ENCODE results near the gene LEMD2.
"Not testable (repeated sequence)": the region's sequence is repeated elsewhere in the genome, so short reads cannot be mapped to it uniquely, and the experiment has no call there.

Gene LEMD2

GRCh38 chr6:33834401-33835392 is 45.8 kb upstream of the LEMD2 start:
- no peaks in the 10 kb centered on the region for H3K36me3 ChIP-seq (ENCODE audit: insufficient read depth, low read length)
- H3K79me2 ChIP-seq (ENCODE audit: insufficient read depth, low read length) = no peaks in the 10 kb centered on the region
- no peak overlapping the region for H3K4me2 ChIP-seq (ENCODE audit: low read length)
- H3K9ac ChIP-seq (ENCODE audit: low read length) = no peak overlapping the region
- H3K4me3 ChIP-seq (ENCODE audit: low read depth, low read length, poor library complexity, severe bottlenecking) = no peak overlapping the region
- H3K9me2 ChIP-seq (ENCODE audit: low read depth, low read length) = no peaks in the 10 kb centered on the region
- H3K9me3 ChIP-seq (ENCODE audit: low read length) = no peaks in the 10 kb centered on the region
- no peaks in the 10 kb centered on the region for H3K4me1 ChIP-seq (ENCODE audit: insufficient read depth, low read length, severe bottlenecking)
- no peaks in the 10 kb centered on the region for H4K20me1 ChIP-seq (ENCODE audit: insufficient read depth, low read length)
- TF ChIP-seq, protein P1, sequence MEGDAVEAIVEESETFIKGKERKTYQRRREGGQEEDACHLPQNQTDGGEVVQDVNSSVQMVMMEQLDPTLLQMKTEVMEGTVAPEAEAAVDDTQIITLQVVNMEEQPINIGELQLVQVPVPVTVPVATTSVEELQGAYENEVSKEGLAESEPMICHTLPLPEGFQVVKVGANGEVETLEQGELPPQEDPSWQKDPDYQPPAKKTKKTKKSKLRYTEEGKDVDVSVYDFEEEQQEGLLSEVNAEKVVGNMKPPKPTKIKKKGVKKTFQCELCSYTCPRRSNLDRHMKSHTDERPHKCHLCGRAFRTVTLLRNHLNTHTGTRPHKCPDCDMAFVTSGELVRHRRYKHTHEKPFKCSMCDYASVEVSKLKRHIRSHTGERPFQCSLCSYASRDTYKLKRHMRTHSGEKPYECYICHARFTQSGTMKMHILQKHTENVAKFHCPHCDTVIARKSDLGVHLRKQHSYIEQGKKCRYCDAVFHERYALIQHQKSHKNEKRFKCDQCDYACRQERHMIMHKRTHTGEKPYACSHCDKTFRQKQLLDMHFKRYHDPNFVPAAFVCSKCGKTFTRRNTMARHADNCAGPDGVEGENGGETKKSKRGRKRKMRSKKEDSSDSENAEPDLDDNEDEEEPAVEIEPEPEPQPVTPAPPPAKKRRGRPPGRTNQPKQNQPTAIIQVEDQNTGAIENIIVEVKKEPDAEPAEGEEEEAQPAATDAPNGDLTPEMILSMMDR (IDR thresholded peaks at IDR 0.05; ENCODE audit: low read length) = no peak
- TF ChIP-seq EZH2 (IDR thresholded peaks at IDR 0.05; ENCODE audit: borderline replicate concordance, low read length) = no peak
- no peaks in the 10 kb centered on the region for H3F3A ChIP-seq (ENCODE audit: insufficient read depth, low read length)
- H2AFZ ChIP-seq (ENCODE audit: low read length) = no peak overlapping the region
- 0 out of 2 replicates have a peak, but pooled peaks cover 9% of the 10 kb centered on the region for H3K27me3 ChIP-seq (ENCODE audit: insufficient read depth, low read length)
- no peak overlapping the region for H3K27ac ChIP-seq (ENCODE audit: low read depth, low read length, poor library complexity, severe bottlenecking)

DNA sequence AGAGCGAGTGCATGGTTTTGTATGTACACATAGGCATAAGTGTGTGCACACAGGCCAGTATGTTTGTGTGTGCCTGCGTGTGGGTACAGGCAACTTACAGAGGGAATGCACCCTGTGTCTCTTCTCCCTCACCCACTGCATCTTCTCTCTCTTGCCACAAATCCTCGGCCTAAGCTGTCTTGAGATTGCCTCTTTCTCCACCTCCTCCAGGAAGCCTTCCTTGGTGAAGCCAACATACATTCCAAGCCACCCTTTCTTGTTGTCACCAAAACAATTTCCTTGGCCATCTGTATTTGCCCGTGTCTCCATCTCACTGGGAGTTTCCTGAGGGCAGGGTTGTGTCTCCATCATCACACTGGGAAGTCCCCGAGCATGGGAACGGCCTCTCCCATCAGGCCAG is 44.7 kb upstream of the LEMD2 start:
- H3K4me3 ChIP-seq (ENCODE audit: low read depth, low read length, poor library complexity, severe bottlenecking) = no peak overlapping the region
- TF ChIP-seq EZH2 (IDR thresholded peaks at IDR 0.05; ENCODE audit: borderline replicate concordance, low read length) = no peak
- TF ChIP-seq, protein P1 (IDR thresholded peaks at IDR 0.05; ENCODE audit: low read length) = no peak
- no peak overlapping the region for H3K27ac ChIP-seq (ENCODE audit: low read depth, low read length, poor library complexity, severe bottlenecking)

DNA sequence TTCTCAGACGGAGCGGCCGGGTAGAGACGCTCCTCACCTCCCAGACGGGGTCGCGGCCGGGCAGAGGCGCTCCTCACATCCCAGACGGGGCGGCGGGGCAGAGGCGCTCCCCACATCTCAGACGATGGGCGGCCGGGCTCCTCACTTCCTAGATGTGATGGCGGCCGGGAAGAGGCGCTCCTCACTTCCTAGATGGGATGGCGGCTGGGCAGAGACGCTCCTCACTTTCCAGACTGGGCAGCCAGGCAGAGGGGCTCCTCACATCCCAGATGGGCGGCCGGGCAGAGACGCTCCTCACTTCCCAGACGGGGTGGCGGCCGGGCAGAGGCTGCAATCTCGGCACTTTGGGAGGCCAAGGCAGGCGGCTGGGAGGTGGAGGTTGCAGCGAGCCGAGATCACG is 43.9 kb upstream of the LEMD2 start:
- H3K4me1 ChIP-seq (ENCODE audit: insufficient read depth, low read length, severe bottlenecking); H3K79me2 ChIP-seq (ENCODE audit: insufficient read depth, low read length); H2AFZ ChIP-seq (ENCODE audit: low read length); H3K4me3 ChIP-seq (ENCODE audit: low read depth, low read length, poor library complexity, severe bottlenecking); H3K27ac ChIP-seq (ENCODE audit: low read depth, low read length, poor library complexity, severe bottlenecking); H3K9me2 ChIP-seq (ENCODE audit: low read depth, low read length); H3K27me3 ChIP-seq (ENCODE audit: insufficient read depth, low read length); H3K4me2 ChIP-seq (ENCODE audit: low read length); H4K20me1 ChIP-seq (ENCODE audit: insufficient read depth, low read length); H3F3A ChIP-seq (ENCODE audit: insufficient read depth, low read length); H3K36me3 ChIP-seq (ENCODE audit: insufficient read depth, low read length); H3K9me3 ChIP-seq (ENCODE audit: low read length); H3K9ac ChIP-seq (ENCODE audit: low read length): not testable (repeated sequence)

More for the DNA sequence above, 44.7 kb upstream of the LEMD2 start:
- 0 out of 2 replicates have a peak, but pooled peaks cover 9% of the 10 kb centered on the region for H3K27me3 ChIP-seq (ENCODE audit: insufficient read depth, low read length)
- H3F3A ChIP-seq (ENCODE audit: insufficient read depth, low read length) = no peaks in the 10 kb centered on the region
- no peaks in the 10 kb centered on the region for H3K9me3 ChIP-seq (ENCODE audit: low read length)
- H4K20me1 ChIP-seq (ENCODE audit: insufficient read depth, low read length) = no peaks in the 10 kb centered on the region
- no peak overlapping the region for H3K4me2 ChIP-seq (ENCODE audit: low read length)
- no peak overlapping the region for H3K9ac ChIP-seq (ENCODE audit: low read length)
- H3K79me2 ChIP-seq (ENCODE audit: insufficient read depth, low read length) = no peaks in the 10 kb centered on the region
- H3K9me2 ChIP-seq (ENCODE audit: low read depth, low read length) = no peaks in the 10 kb centered on the region
- no peaks in the 10 kb centered on the region for H3K4me1 ChIP-seq (ENCODE audit: insufficient read depth, low read length, severe bottlenecking)
- no peaks in the 10 kb centered on the region for H3K36me3 ChIP-seq (ENCODE audit: insufficient read depth, low read length)
- no peak overlapping the region for H2AFZ ChIP-seq (ENCODE audit: low read length)

DNA sequence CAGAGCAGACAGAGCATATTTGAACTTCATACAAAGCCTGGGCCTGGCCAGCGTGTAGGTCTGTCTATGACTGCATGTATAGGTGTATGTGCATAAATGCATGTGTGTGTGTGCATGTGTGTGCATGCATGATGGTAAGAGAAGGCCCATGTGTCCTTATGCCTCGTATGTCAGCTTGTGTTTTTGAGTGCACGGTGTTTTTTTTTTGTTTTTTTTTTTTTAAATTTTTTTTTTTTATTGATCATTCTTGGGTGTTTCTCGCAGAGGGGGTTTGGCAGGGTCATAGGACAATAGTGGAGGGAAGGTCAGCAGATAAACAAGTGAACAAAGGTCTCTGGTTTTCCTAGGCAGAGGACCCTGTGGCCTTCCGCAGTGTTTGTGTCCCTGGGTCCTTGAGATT is 42.8 kb upstream of the LEMD2 start:
- not testable (repeated sequence) for H3K4me2 ChIP-seq (ENCODE audit: low read length); H2AFZ ChIP-seq (ENCODE audit: low read length); H3K4me1 ChIP-seq (ENCODE audit: insufficient read depth, low read length, severe bottlenecking); H4K20me1 ChIP-seq (ENCODE audit: insufficient read depth, low read length); H3K27me3 ChIP-seq (ENCODE audit: insufficient read depth, low read length); H3F3A ChIP-seq (ENCODE audit: insufficient read depth, low read length); H3K9me3 ChIP-seq (ENCODE audit: low read length); H3K4me3 ChIP-seq (ENCODE audit: low read depth, low read length, poor library complexity, severe bottlenecking); H3K27ac ChIP-seq (ENCODE audit: low read depth, low read length, poor library complexity, severe bottlenecking); H3K9ac ChIP-seq (ENCODE audit: low read length); H3K9me2 ChIP-seq (ENCODE audit: low read depth, low read length); H3K79me2 ChIP-seq (ENCODE audit: insufficient read depth, low read length); H3K36me3 ChIP-seq (ENCODE audit: insufficient read depth, low read length)

Measured in OCI-LY1 (cell line).